Stomach (tissue), 4 donors: ENCODE results near the gene CFAP221.
A peak's percentile ranks its signal among the peaks of the same experiment; 100 is the strongest.

Experiments
- CTCF ChIP-seq, 7 experiments: fragments of 450-650 bp in 4 of 7; fragments of 200-600 bp in 3 of 7; sonication (generic) in 3 of 7; IDR thresholded peaks; one replicate each; pipeline ENCODE4 v1.5.1; 2016 to 2019; ENCODE audit warnings: antibody characterized with exemption in 7 of 7, control low read depth in 2 of 7, mild to moderate bottlenecking in 1 of 7
- POLR2A ChIP-seq, 4 donors: fragments of 450-650 bp; IDR thresholded peaks; one replicate each; pipeline ENCODE4 v1.6.1; 2016; ENCODE audit warnings: antibody characterized with exemption in 4 of 4, control low read depth in 2 of 4, mild to moderate bottlenecking in 1 of 4, moderate library complexity in 1 of 4

- TF ChIP-seq CTCF (IDR thresholded peaks at IDR 0.05) (peak in 5 of 7 experiments; percentile 85 to 97 (median 94)), POLR2A (IDR thresholded peaks at IDR 0.05) (no peak)
Observed at GRCh38 chr2:119702918-119703401, 158.7 kb downstream of the CFAP221 start.
